Stimulated activated effector memory CD8-positive, alpha-beta T cell treated with anti-CD3 and anti-CD28 coated beads, Interleukin-12 subunit alpha, Interleukin-12 subunit beta, amount 100 ng/mL, for 72 hours (primary cell): ENCODE data around the gene IGFBP7.
"Not testable (repeated sequence)": the region's sequence is repeated elsewhere in the genome, so short reads cannot be mapped to it uniquely, and the experiment has no call there.

Experiments used
- ATAC-seq: fragments of 150-1000 bp; cut with Tn5 transposase; 2 replicates; pipeline ENCODE4 v1.10.0; 2021
- DNase-seq, 2 donors: peaks; one replicate each; pipeline ENCODE4 v3.0.0; 2021 to 2022; ENCODE audit warnings: low spot score in 2 of 2
- H3K27ac Mint-ChIP-seq: one replicate; pipeline ENCODE4 v1.8.0; 2022; ENCODE audit warnings: mild to moderate bottlenecking, mixed read lengths
- H3K36me3 Mint-ChIP-seq: one replicate; pipeline ENCODE4 v1.8.0; 2022; ENCODE audit warnings: mild to moderate bottlenecking, mixed read lengths
- H3K4me1 Mint-ChIP-seq: one replicate; pipeline ENCODE4 v1.8.0; 2022; ENCODE audit warnings: mixed read lengths
- H3K4me3 Mint-ChIP-seq: one replicate; pipeline ENCODE4 v1.8.0; 2022; ENCODE audit warnings: mild to moderate bottlenecking, mixed read lengths
- H3K9me3 Mint-ChIP-seq: one replicate; pipeline ENCODE4 v1.8.0; 2022; ENCODE audit warnings: mixed read lengths

IGFBP7 gene

DNA sequence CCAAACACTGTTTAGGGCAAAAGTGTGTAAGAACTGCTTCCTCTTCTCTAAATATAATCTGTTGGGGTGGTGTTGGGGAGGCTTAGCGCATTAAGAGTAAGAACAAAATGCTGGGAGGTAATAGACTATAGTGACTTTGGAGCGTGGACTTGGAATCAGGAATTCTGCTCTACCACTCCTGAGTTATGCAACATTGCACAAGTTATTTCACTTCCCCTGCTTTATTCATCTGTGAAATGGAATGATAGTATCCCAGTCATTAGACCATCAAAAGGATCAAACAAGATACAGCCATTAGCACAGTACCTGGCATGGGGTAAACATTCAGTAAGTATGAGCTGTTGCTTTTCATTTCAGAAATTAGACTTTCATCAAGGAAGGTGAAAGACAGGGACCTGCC, 58.7 kb downstream of the IGFBP7 start:
- Mint-ChIP-seq H3K36me3 (no peaks in the 10 kb centered on the region), H3K4me3 (no peak overlapping the region), H3K9me3 (no peaks in the 10 kb centered on the region), H3K4me1 (no peaks in the 10 kb centered on the region), H3K27ac (no peak overlapping the region)
- ATAC-seq (no peak), DNase-seq (no peak)

DNA sequence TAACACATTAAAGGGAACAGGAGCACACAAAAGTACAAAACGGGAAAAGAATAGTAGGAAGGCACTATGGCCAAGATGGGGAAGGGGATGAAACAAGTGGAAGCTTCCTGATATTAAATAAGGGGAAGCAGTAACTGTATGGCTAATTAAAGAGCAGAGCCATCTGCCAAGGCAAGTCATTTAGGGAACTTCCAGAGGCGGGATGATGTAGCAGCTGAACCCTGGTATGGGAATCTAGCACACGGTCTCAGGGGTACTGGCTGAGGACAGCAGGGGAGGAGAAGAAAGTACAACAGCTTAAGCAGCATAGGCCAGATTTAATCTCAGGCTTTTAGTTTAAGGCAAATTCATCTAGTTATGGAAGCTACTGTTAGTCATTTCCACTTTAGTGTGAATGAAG, 59.1 kb downstream of the IGFBP7 start:
- no peak for ATAC-seq
- H3K4me3 Mint-ChIP-seq = no peak overlapping the region
- H3K27ac Mint-ChIP-seq = no peak overlapping the region
- H3K9me3 Mint-ChIP-seq = no peaks in the 10 kb centered on the region
- H3K36me3 Mint-ChIP-seq = no peaks in the 10 kb centered on the region
- DNase-seq = no peak
- H3K4me1 Mint-ChIP-seq = no peaks in the 10 kb centered on the region

- Mint-ChIP-seq H3K4me3 (no peak overlapping the region), H3K4me1 (no peaks in the 10 kb centered on the region), H3K27ac (no peak overlapping the region), H3K9me3 (no peaks in the 10 kb centered on the region), H3K36me3 (no peaks in the 10 kb centered on the region)
- DNase-seq (no peak), ATAC-seq (no peak)
These were observed 61.4 kb downstream of the IGFBP7 start for GRCh38 chr4:57048590-57049304.

GRCh38 chr4:57047046-57047445, 63.1 kb downstream of the IGFBP7 start:
- not testable (repeated sequence) for H3K9me3 Mint-ChIP-seq, H3K27ac Mint-ChIP-seq, ATAC-seq, H3K36me3 Mint-ChIP-seq, H3K4me3 Mint-ChIP-seq, H3K4me1 Mint-ChIP-seq, DNase-seq

GRCh38 chr4:57044996-57045395, 65.2 kb downstream of the IGFBP7 start:
- Mint-ChIP-seq H3K9me3 (no peaks in the 10 kb centered on the region), H3K4me1 (no peaks in the 10 kb centered on the region), H3K36me3 (no peaks in the 10 kb centered on the region), H3K27ac (no peak overlapping the region), H3K4me3 (no peak overlapping the region)
- DNase-seq = no peak
- ATAC-seq = no peak

GRCh38 chr4:57044279-57044678, 65.9 kb downstream of the IGFBP7 start:
- H3K27ac Mint-ChIP-seq = no peak overlapping the region
- no peaks in the 10 kb centered on the region for H3K36me3 Mint-ChIP-seq
- no peak overlapping the region for H3K4me3 Mint-ChIP-seq
- no peaks in the 10 kb centered on the region for H3K9me3 Mint-ChIP-seq
- ATAC-seq = no peak
- no peaks in the 10 kb centered on the region for H3K4me1 Mint-ChIP-seq
- no peak for DNase-seq

DNA sequence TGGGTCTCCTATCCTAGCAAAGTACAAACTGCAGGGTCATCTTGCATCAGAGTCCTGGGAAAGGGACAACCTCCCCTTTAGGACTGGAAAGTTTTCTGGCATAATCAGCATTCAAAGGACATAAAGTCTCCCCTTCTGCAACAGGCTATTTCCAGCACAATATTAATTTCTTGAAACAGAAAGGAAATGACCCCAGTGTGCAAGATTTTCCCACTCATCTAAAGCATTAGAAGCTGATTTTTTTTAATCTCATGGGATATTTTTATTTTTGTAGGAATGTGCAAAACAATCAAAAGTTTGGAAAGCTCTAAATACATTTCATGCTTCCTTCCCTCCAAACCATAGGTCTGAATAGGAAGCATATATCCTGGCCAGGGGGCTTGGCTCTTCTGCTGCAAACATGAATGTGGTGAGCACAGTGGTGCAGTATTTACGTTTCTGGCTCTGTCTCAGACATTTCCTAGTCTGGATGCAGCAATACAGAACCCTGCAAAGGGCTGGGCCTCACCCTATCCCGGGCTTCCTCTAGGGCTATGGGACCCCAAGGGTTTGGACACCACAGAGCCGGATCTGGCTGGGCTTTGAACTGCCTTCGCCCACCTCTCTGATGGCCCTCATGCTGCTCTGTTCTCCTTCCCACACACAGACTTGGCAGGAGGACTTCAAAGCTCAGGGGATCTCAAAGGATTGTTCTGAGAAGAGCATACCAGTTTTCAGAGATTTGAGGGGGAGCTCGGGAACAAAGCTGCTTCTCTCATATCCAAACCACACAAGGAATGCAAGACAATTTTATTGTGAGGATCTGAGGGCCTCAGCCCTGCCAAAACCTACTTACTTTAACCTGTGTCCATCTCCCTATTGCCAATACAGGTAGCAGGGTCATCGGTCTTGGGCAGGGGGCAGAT, 66.6 kb downstream of the IGFBP7 start:
- no peak for ATAC-seq
- DNase-seq = no peak
- no peak overlapping the region for H3K27ac Mint-ChIP-seq
- no peaks in the 10 kb centered on the region for H3K9me3 Mint-ChIP-seq
- H3K4me3 Mint-ChIP-seq = no peak overlapping the region
- no peaks in the 10 kb centered on the region for H3K36me3 Mint-ChIP-seq
- no peaks in the 10 kb centered on the region for H3K4me1 Mint-ChIP-seq

- ATAC-seq (no peak), DNase-seq (no peak)
- Mint-ChIP-seq H3K4me1 (no peaks in the 10 kb centered on the region), H3K4me3 (no peak overlapping the region), H3K9me3 (no peaks in the 10 kb centered on the region), H3K36me3 (no peaks in the 10 kb centered on the region), H3K27ac (no peak overlapping the region)
These were observed 67.4 kb downstream of the IGFBP7 start for GRCh38 chr4:57042711-57043169.

DNA sequence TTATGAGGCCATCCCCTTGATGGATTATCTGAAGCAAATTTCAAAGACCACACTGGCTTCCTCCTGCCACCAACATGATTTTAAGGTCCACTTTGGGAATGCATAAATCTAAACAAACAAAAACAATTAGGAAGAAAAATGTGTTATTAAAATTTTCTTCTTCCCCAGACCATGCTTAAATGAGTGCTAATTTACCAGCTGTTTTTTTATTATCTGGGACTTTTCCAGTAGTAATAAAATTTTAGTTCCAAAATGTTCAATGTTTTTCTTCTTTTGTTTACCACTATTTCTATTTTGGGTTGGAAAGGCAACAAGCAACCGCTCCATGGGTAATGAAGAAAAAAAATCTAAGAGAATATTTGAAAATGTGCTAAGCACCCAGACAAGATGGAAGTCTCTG, 69.2 kb downstream of the IGFBP7 start:
- Mint-ChIP-seq H3K4me3 (no peak overlapping the region), H3K4me1 (no peaks in the 10 kb centered on the region), H3K27ac (no peak overlapping the region), H3K9me3 (no peaks in the 10 kb centered on the region), H3K36me3 (no peaks in the 10 kb centered on the region)
- ATAC-seq = no peak
- DNase-seq = no peak

- DNase-seq (no peak), ATAC-seq (no peak)
- H3K4me3 Mint-ChIP-seq = no peak overlapping the region
- no peaks in the 10 kb centered on the region for H3K4me1 Mint-ChIP-seq
- no peaks in the 10 kb centered on the region for H3K36me3 Mint-ChIP-seq
- no peak overlapping the region for H3K27ac Mint-ChIP-seq
- H3K9me3 Mint-ChIP-seq = no peaks in the 10 kb centered on the region
These were observed 69.7 kb downstream of the IGFBP7 start for GRCh38 chr4:57040510-57040909.

- DNase-seq (no peak), ATAC-seq (no peak)
- Mint-ChIP-seq H3K36me3 (no peaks in the 10 kb centered on the region), H3K27ac (no peak overlapping the region), H3K4me1 (no peaks in the 10 kb centered on the region), H3K4me3 (no peak overlapping the region), H3K9me3 (no peaks in the 10 kb centered on the region)
These were observed 70.8 kb downstream of the IGFBP7 start for GRCh38 chr4:57039345-57039744.

DNA sequence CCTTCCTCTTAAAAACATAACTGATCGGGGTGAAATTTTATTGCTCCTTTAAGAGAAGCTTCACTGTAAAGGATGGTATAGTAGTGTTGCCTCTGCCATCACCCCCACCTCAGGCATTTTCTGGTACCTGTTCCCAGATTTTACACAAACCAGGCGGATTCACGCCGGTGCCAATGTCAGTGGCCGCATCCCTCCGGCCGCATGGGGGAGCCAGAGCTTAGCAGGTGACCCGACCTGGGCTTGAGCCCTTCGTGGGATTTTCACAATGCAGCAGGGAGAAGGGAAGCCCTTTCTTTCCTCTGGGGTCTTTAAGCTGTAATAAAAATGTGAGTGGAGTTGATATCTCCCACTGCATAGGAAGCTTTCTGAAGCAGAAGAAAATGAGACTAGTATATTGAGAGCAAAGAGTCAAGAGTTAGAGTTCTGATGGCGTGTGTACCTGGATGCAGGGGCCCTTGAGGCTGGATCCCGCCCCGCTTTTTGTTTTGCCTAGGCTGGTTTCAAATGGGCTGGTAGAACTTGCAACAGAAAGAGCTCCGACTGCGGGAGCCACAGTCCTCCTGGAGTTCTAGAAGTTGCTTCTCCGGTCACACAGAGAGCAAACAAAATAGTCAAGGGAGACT, 72.1 kb downstream of the IGFBP7 start:
- H3K9me3 Mint-ChIP-seq = no peaks in the 10 kb centered on the region
- ATAC-seq (peak; percentile 45), DNase-seq (no peak)
- H3K27ac Mint-ChIP-seq = no peak overlapping the region
- no peaks in the 10 kb centered on the region for H3K4me1 Mint-ChIP-seq
- no peaks in the 10 kb centered on the region for H3K36me3 Mint-ChIP-seq
- H3K4me3 Mint-ChIP-seq = no peak overlapping the region

DNA sequence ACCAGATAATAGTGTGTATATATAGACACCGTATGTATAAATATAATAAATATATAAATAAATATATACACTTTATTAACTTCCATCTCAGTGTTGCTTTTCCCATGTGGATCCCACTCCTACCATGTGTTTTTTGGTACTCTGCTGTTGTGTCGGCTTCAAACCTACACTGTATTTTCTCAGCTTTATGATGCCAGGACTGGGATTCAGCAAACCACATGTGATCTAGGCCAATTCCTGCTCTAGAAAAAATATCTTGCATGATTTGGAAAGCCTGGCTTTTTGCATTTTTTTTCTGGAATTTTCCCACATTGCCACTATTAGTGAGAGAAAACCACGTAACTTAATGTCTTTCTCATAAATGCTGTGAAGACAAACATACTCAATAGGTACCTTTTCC, 75.7 kb downstream of the IGFBP7 start:
- Mint-ChIP-seq H3K9me3 (no peaks in the 10 kb centered on the region), H3K4me1 (no peaks in the 10 kb centered on the region), H3K4me3 (no peak overlapping the region), H3K27ac (no peak overlapping the region), H3K36me3 (peaks cover 30% of the 10 kb centered on the region)
- ATAC-seq (no peak), DNase-seq (no peak)

DNA sequence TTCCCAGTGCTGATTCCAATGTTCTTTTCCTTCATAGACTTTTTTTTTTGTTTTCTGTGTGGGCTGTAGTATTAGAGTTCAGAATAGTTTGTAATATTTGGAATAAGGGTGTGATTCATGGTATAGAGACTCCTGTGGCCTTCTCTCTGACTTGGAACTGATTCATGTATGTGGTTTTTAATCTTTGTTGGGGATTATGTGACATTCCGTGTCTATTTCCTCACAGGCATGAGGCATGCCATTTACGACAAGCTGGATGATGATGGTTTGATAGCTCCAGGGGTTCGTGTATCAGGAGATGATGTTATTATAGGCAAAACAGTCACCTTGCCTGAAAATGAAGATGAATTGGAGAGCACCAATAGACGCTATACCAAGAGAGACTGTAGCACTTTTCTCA, 87.1 kb downstream of the IGFBP7 start:
- Mint-ChIP-seq H3K4me1 (peaks cover 5% of the 10 kb centered on the region), H3K9me3 (no peaks in the 10 kb centered on the region), H3K4me3 (no peak overlapping the region), H3K36me3 (peaks cover 100% of the 10 kb centered on the region), H3K27ac (no peak overlapping the region)
- no peak for DNase-seq
- no peak for ATAC-seq

DNA sequence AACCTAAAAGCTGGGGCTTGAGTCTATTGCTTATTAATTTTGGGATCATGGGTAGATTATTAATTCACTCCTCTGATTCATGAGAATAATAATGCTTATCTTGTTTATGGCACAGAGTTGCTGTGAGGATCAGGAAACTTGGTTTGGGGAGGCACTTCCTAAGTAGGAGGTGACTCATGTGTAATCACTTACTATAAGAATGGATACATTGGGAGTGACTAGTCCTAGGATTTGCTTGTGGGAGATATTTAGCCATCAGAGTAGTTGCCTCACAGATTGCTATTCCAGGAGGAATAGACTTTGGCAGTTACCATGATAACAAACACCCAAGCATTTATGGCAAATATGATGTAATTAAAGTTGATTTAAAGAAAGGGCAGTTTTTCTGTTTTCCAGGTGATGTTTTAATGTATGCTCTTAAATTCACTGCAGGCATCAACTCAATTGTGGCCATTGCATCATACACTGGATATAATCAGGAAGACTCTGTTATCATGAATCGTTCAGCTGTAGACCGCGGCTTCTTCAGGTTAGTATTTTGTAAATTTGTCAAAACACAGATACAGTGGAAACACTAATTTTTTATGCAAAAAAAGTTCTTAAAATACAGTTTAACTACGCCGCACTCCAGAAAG, 89.6 kb downstream of the IGFBP7 start:
- Mint-ChIP-seq H3K4me3 (no peak overlapping the region), H3K9me3 (no peaks in the 10 kb centered on the region), H3K36me3 (peaks cover 100% of the 10 kb centered on the region), H3K27ac (peak overlapping the region; percentile 60), H3K4me1 (peaks cover 11% of the 10 kb centered on the region)
- DNase-seq (no peak), ATAC-seq (no peak)
